ENCODE measurements around the gene SSX2IP.

DNA sequence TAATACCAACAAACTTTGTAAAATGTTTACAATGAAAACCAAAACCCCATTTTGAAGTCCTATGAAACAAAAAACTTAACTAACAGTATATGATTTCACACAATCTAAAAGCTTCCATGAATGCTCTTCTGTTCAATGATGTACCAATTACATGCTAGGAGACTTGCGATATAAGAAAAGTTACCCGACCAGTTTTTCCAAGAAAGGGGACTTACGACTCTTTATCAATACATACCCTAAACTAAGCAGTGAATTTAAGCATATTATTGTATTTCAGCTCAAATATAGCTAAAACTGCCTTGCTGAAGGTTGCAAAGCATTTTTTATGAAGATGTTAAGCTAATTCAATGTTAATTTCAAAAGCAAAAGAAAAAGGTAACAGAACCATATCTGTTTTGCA, 15.6 kb downstream of the SSX2IP start:
- TF ChIP-seq GATA2 (IDR thresholded peaks at IDR 0.05; ENCODE audit: low read depth, low read length) = no peak
- no peak for TF ChIP-seq GATA3 (IDR thresholded peaks at IDR 0.05; ENCODE audit: low read depth, low read length)

Measured in SH-SY5Y (cell line).